Bronchus fibroblast of lung (primary cell): ENCODE measurements around the gene CDK7. TPM values are rescaled to one million over a fixed set of nuclear protein-coding genes. Genes with fewer than 3 reads are reported as not detected.

Source experiments
- total RNA-seq: library from RNA; depleted of rRNA; stranded (reverse); fragments of >200 nt; gene quantifications from 2 replicates; pipeline ENCODE4 v1.2.3, GENCODE V29; 2015

Gene CDK7
- total RNA-seq: 34.5 and 35.3 TPM in 2 replicates

DNA sequence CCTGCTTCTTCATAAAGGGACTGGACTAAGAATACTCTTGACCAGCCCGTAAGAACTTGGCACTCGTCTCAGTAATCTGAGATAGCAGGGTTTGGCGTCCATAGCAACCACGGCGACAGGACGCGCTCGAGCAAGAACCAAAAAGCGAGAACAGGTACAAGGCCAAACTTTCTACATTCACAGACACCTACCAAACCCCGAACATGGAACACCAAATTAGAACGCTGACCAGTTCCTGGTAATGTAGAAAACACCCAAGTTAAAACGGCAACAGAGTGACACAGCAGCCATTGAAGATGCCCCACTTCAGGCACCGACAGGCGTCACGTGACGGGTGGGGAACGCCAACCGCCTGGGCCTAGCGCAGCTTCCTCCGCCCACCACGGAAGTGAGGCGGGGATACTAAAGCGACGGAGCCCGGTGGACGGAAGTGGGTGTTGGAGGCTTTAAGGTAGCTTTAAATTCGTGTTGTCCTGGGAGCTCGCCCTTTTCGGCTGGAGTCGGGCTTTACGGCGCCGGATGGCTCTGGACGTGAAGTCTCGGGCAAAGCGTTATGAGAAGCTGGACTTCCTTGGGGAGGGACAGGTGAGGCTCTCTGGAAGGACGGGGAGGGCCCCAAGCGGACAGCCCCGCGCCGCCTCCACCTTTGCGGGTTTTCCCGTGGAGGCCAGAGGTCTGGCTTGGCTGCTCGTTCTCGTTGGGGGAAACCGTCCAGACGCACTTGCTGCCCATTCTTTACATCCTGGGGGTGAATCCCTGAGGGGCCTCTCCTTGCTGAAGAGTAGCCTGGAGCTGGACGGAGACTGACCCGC lies at the start of gene CDK7:
Gene CDK7 (plus strand): TSS at position 430 of the 812 bp plus-strand sequence. CDS start 90 bp downstream, at position 520.

DNA sequence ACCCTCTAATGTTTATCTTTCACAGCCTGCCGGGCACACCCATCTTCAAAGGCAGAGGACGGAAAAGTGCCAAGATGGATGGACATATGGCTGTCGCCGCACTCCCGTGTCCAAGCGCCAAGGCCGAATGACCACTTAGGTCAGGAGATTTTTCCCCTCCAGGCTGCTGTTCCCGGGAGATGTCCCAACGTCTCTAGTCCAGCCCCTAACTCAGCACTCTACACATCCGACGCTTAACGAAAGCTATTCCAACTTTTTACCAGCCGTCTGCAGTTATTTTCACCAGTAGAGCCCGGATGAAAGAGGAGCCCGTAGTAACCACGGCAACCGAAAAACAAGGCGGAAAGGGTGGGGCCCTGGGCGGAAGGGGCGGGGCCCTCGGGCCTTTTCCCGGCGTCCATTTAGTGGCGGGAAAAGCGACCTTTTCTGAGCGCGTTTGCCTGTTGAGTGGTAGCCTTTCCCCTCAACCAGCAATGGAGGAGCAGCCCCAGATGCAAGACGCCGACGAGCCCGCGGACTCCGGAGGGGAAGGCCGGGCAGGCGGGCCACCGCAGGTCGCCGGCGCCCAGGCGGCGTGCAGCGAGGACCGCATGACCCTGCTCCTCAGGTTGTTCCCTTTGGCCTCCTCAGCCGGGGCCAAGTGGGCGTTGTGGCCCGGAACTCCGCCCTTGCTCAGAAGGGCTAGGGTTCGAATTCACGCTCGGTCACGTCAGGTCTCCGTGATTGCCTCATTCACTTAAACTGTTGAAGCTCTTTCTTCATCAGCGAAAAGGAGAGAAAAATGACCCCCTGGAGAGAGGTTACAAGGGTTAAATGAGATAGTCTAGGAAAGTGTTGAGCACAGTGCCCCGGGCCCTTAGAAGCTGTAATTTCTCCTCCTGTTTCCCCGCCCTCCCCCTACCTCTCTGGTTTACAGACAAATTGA lies 45.3 kb upstream of the CDK7 start, which contains the start of gene CENPH:
Gene CENPH (plus strand): TSS at position 422 of the 925 bp plus-strand sequence. CDS start 52 bp downstream, at position 474.

Other genes starting within 250 kb of the CDK7 start
- gene SLC30A5, start 140.9 kb upstream of the CDK7 start, total RNA-seq: 35.7 and 40.3 TPM in 2 replicates
- gene CCNB1, start 67.7 kb upstream of the CDK7 start, total RNA-seq: 276 and 294 TPM in 2 replicates
- gene CENPH, start 45.3 kb upstream of the CDK7 start, total RNA-seq: 35.8 and 44.7 TPM in 2 replicates
- 1.5 and 2.2 TPM in 2 replicates for gene CCDC125, start 97.9 kb downstream of the CDK7 start, total RNA-seq
- 20.8 and 27.4 TPM in 2 replicates for gene AK6, start 134.6 kb downstream of the CDK7 start, total RNA-seq
- 85.6 and 89.8 TPM in 2 replicates for gene TAF9, start 134.6 kb downstream of the CDK7 start, total RNA-seq
- gene RAD17, start 134.9 kb downstream of the CDK7 start, total RNA-seq: 14.7 and 16.5 TPM in 2 replicates
- 2.1 and 2.2 TPM in 2 replicates for gene MARVELD2, start 180.2 kb downstream of the CDK7 start, total RNA-seq